Erythroblast (primary cell): ENCODE data around the gene FAM163B.

Experiments
- DNase-seq, 2 experiments: peaks; one replicate each; lab custom pipeline; 2025; lab: John Stamatoyannopoulos, UW
- GATA1 ChIP-seq: IDR thresholded peaks from 2 replicates; pipeline ENCODE4 v1.6.1; 2011; ENCODE audit warnings: low read depth, mild to moderate bottlenecking, control low read depth, low read length, moderate library complexity
- POLR2A ChIP-seq: IDR thresholded peaks from 2 replicates; pipeline ENCODE4 v1.6.1; 2011; ENCODE audit warnings: mild to moderate bottlenecking, low read length

FAM163B gene

DNA sequence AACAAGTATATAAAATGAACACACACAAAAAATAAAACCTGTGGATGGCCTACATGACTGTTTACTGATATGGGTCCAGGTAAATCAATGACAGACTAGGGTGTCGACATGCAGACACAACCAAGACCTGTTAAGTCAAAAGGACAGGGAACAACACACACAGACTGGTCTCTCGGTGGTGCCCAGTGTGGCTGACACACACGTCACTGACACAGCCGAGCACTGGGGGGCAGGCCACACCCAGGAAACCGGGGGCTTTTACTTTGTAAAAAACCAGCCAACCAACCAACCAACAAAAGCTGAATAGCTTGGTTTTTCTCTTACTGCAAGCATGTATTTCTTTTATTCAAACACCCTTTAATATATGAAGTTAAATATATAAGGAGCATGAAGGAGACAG lies 5.0 kb downstream of the FAM163B start:
- TF ChIP-seq GATA1 (no peak), POLR2A (no peak)
- no peak for DNase-seq

DNA sequence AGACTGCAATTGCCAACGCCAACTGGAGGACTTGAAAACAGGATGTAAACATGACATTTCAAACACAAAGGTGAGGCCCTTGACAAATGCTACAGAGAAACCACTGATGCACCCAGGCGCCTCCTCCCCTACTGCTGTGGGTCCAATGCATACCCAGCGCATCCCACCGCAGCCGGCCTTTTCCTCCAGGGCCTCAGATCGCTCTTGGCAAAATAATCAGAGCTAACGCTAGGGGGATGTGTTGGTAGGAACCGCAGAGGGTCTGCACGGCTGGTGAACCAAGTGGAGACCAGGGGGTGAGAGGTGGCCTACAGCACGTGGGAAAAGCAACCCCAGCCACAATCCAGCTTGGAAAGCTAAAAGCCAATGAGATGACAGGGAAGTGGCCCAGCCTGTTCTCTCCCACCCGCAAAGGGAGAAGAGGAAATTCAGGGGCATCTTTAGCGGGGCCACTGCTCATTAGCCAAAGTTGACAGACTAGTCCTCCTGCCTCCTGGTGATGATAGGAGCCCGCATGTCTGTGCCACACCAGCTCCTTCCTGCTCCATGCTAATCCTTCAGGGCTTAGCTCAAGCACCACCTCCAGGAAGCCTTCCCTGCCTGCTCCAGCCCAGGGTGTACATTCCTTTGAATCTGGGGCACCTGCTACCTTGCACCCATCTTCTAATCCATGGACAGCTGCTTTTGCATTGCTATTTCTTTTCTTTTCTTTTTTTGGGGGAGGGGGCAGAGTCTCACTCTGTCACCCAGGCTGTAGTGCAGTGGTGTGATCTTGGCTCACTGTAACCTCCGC lies 5.9 kb downstream of the FAM163B start:
- TF ChIP-seq POLR2A (no peak), GATA1 (no peak)
- no peak for DNase-seq

DNA sequence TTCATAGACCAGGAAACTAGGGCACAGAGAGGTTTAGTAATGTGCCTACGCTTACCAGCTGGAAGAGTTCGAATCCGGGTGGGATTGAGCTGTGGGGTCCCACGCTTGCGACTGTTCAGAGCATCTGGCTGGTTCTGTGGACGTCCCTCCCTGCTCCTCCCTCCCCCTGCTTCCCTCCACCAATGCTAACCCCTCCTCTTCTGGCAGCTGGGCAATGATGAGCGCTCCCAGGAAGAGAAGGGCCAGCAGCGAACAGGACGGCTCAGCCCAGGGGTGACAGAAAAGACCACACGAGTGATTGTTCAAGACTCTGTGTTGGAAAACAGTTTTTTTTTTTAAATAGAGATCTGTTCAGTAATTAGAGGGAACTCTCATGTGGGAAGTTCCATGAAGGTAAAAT lies 6.9 kb downstream of the FAM163B start:
- TF ChIP-seq GATA1 (no peak), POLR2A (no peak)
- DNase-seq, result no peak

DNA sequence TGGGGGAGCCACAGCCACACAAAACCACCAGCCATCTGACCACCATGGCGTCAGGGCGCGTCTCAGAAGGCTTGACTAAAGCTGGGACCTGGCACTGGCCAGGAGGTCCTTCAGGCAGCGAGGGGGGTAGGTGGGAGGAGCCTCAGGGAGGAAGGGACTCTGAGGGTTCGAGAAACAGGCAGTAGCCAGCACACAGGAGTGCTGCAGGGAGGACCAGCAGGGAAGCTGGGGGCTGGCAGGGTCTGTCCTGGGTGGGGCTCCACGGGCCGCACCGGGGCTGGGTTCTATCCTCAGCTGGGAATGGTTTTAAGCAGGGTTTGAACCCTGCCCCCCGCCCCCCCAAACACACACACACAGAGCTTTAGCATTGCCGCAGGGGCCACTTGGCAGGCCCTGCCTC lies 7.4 kb downstream of the FAM163B start:
- TF ChIP-seq POLR2A, result no peak
- TF ChIP-seq GATA1, result no peak

DNA sequence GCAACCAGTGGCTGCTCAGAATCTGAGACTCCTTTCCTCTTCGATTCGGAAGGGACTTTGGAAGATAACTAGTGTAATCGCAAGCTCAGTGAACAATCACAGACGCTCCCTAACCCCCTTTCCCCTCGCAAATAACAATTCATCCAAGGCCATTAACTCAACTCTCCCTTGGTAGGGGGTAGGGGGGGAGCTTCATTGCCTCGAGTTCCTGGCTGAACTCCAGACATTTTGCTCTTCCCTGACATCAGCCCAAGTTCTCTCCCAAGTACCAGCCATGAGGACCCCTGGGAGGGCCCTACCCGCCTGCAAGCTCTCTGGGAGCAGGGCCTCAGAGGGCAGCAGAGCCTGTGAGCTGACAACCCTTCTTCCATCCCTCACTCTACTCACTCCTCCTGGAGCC lies 8.4 kb downstream of the FAM163B start:
- DNase-seq, result no peak
- TF ChIP-seq POLR2A (no peak), GATA1 (no peak)

More for the DNA sequence above, 7.4 kb downstream of the FAM163B start:
- DNase-seq, result no peak

DNA sequence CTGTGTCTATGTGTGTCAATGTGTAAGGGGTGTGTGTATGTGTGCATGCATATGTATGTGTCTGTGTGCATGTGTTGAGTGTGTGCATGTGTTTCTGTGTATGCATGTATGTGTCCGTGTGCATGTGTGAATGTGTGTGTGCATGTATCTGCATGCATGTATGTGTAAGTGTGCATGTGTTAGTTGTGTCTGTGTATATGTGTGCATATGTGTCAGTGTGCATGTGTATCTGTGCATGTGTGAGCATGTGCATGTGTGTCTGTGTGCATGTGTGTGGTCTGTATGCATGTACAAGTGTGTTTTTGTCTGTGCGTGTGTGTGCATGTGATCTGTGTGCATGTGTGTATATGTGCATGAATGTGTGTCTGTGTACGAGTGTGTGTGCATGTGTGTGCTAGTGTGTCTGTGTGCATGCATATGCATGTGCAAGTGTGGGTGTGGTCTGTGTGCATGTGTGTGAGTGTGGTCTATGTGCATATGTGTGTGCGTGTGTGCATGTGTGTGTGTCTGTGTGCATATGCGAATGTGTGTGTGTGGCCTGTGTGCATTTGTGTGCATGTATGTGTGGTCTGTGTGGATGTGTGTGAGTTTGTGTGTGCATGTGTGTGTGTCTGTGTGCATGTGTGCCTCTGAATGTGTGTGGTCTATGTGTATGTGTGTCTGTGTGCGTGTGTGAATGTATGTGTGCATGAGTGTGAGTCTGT lies 9.6 kb downstream of the FAM163B start:
- no peak for DNase-seq
- TF ChIP-seq POLR2A (no peak), GATA1 (no peak)

DNA sequence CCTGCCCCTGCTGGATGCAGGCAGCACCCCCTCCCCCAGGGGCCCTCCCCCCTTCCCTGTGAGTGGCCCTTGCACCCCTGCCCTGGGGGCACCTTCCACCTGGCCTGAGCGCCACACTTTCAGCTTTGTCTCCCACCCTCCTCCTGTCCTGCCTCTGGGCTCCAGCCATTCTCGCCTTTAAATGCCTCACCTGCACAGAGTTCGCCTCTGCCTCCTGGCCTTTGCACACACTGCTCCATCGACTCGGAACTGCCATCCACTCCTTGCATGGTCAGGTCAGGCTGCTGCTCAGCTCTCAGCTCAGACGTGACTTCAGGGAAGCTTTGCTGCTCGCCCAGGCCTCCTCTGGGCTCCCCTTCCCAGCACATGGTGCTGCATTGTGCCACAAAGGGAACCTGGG lies 10.2 kb downstream of the FAM163B start:
- TF ChIP-seq POLR2A (no peak), GATA1 (no peak)
- DNase-seq, result no peak

DNA sequence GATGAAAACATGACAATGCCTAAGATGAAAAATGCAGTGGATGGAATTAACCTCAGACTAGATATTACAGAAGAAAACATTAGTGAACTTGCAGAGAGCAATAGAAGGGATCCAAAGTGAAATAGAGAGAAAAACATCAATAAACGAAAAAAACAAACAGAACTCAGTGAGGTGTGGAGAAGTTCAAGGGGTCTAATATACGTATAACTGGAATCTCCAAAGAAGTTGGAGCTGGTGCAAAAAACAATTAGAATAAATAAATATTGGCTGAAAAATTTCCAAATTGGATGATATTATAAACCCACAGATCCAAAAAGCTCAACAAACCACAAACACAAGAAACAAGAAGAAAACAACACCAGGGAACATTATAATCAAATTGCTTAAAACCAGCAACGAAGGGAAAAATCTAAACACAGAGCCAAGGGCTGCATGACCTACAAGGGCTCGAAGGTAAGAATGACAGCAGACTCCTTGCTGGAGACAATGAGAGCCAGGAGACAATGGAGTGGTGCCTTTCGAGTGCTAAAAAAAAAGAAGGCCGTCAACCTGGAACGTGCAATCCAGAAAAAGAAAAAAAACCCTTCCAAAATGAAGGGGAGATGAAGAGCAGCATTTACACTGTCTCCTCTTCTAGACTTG lies 11.8 kb downstream of the FAM163B start:
- TF ChIP-seq GATA1, result no peak
- TF ChIP-seq POLR2A, result no peak
- DNase-seq, result peak; percentile 24 to 28

DNA sequence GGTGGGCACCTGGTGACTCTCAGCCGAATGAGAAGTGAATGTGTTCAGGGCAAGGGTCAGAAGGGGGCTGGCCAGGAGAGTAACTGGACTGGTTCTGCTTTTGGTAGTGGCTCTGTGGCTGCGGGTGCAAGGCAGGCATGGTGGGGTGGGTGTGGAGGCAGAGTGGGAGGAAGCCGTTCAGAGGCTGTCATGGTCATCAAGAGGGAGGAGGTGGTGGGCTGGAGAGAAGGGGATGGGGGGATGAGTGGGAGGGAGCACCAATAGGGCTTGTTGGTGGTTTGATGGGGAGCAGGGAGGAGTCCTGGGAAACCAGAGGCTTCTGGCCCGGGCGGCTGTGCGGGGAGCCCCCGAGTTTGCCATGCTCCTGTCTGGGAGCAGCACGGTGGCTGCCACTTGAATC lies 13.3 kb downstream of the FAM163B start:
- DNase-seq, result no peak

DNA sequence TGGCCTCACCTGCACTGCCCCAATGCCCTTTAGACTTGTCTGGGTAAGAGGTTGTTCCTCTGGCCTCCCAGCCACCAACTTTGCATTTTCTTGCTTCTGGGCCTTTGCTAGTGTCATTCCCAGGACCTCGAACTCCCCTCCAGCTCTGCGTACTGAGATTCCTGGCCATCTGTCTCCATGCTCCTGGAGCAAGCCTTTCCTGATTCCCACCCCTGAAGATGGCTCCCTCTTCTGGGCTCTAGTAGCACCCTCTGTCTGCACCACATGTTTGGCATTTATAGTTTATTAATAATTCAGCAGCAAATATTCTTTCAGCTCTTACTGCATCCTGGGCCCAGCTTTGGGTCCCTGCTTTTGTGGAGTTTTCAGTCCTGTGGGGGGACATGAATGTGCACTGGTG lies 14.9 kb downstream of the FAM163B start:
- TF ChIP-seq GATA1 (no peak), POLR2A (no peak)
- DNase-seq, result no peak

More for the DNA sequence above, 13.3 kb downstream of the FAM163B start:
- TF ChIP-seq POLR2A (no peak), GATA1 (no peak)

DNA sequence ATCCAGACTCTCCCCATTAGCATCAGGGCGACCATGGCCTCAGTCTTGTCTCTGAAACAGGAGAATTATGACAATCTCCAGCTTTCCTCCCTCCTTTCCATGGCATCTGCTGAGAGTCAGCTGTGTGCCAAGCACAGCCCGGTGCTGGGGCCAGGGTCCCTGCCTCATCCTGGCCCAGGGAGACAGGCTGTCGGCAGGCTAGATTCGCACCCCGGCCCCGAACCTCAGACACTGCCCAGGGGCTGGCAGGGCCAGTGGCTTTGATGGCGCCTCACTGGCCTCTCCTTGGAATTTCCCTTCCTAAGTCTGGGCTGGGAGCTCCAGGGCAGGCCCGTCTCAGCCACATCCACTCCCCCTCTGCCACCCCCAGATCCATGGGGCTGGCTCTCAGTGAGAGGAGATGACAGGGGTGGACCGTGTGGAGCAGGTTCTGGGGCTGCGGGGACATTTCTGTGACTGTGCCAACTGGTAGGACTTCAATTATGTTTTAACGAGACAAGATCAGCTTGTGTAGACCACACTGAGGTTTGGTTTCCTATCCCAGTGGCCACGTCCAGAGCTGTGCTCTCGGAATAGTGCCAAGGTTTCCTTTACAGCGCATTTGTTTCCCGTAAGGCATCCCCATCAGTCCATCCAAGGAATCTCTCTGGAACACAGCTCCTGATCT lies 15.5 kb downstream of the FAM163B start:
- DNase-seq, result no peak
- no peak for TF ChIP-seq GATA1
- TF ChIP-seq POLR2A, result no peak

DNA sequence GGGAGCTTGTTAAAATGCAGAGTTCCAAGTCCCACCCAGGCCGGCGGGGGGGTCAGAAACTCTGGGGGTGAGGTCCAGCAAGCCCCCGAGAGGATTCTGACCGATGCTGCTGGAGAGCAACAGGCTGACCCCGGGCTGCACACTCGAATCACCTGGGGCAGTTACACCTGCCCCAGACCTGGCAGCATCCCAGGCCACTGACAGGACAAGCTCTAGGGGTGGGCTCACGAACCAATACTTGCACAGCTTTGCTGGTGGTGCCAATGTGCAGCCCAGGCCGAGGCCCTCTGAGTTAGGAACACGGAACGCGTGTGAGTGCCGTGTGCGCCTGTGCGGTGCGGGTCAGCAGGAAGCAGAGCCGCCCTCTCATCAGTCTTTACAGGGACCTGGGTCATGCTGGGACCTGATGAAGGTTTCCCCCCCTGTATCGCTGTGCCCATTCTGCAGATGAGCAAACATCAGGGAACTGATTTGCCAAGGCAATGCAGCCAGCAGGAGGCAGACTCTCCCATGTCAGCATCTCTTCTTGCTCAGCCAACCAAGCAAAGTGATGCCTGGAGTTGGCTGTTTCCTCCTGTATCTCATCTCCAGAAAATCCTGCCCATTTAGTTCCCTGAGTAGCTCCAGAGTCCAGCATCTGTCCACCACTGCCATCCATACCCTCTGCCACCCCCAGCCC lies 16.3 kb downstream of the FAM163B start:
- DNase-seq, result no peak
- TF ChIP-seq GATA1, result no peak
- TF ChIP-seq POLR2A, result no peak

DNA sequence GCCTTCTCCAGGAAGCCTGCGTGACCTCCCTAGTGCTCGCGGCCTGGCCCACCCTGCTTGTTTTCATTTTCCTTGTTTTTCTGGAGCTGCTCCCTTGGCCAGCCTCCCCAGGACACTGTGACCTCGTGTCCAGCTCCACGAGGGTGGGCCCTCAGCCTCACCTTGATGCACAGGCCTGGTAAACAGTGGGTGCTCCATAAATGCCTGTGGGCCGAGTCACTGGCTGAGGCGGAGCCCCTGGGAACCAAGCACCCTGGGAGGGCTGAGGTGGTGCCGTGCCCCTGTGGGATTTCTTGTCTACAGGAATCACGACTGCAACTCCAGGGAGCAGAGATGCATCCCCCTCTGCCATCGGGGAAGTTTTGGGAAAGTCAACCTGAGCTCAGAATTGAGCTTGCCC lies 17.2 kb downstream of the FAM163B start:
- DNase-seq, result no peak

More for the DNA sequence above, 17.2 kb downstream of the FAM163B start:
- no peak for TF ChIP-seq GATA1
- TF ChIP-seq POLR2A, result no peak
